CD4-positive, alpha-beta T cell treated with Interleukin-17A for 4 hours (primary cell): ENCODE measurements around the gene ZC3H11A.
"Not testable (repeated sequence)": the region's sequence is repeated elsewhere in the genome, so short reads cannot be mapped to it uniquely, and the experiment has no call there.

Experiments used
- DNase-seq: peaks from one replicate; pipeline ENCODE4 v3.0.0-alpha.2; 2020; ENCODE audit warnings: mixed read lengths

The ZC3H11A gene

DNA sequence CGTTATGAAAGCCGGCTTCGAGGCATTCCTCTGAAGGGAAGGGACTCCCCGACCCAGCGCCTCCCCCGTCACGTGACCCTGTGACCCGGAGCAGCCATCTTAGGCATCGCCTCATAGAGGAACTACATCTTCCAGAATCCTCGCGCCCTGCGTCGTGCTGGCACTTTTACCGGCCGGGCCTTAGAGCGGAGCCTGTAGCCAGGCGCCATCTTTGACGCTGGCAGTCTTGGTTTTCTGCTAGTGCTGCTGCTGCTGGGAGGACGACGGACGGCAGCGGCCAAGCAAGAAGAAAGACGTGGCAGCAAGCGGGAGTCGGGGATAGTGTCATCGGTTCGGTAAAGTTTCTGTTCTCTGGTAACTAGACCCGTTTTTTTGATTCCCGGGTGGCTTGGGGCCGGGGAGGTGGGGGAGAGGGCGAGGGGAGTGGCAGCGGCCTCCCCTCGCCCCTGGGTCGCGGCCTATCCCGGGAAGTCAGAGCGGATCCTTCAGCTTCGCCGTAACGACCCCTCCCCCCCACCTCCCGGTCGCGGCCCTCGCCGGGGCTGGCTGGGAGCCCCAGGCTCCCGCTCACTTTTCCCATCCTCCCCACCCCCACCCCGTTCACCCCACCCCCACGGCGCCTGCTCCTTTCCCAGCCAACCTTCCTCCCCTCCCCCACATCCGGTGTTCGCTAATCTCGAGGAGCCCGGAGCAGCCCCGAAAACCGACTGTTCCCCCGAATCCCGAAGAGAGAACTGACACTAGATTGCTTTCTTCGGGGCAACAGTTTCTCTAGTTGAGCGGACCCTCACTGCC, at the start of gene ZC3H11A, which contains the start of gene ZBED6:
Gene ZC3H11A (plus strand): TSS at position 183 of the 795 bp plus-strand sequence. CDS start 21,448 bp downstream, outside the sequence.
Gene ZBED6 (plus strand): TSS at position 183 of the 795 bp plus-strand sequence. CDS start 1,900 bp downstream, outside the sequence.
- DNase-seq = peak; percentile 98

DNA sequence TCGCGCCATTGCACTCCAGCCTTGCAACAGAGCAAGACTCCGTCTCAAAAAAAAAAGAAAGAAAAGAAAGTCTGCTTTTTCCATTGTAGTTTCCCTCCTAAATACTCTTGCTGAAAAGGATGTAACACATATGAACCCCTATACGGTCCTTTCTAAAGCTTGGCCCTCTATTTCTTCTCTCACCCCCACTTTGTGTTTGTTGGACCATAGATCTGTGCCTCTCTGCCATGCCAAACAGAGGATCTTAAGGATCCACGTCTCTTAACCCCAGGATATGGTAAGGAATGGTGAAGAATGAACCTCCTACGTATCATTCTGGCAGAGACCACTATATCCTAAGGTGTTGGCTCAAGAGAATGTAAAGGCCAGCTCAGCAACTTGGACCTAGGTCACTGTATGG, 49.1 kb upstream of the ZC3H11A start:
- DNase-seq = no peak

DNA sequence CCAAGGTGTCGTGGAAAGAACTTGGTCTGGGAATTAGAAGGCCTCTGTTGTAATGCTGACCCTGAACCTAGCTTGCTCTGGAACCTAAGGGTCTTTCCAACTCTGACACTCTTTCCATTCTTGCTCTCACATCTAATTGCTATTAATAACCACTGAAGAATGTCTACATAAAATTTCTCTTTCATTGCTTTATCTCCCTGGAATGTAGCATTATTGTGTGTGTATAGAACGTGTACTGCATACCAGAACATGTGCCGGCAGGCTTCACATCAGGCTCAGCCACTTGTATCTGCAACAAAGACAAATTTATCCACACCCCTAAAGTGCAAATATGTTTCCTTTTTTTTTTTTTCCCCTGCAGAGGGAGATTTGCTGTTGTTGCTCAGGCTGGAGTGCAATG, 44.4 kb upstream of the ZC3H11A start:
- DNase-seq = no peak

DNA sequence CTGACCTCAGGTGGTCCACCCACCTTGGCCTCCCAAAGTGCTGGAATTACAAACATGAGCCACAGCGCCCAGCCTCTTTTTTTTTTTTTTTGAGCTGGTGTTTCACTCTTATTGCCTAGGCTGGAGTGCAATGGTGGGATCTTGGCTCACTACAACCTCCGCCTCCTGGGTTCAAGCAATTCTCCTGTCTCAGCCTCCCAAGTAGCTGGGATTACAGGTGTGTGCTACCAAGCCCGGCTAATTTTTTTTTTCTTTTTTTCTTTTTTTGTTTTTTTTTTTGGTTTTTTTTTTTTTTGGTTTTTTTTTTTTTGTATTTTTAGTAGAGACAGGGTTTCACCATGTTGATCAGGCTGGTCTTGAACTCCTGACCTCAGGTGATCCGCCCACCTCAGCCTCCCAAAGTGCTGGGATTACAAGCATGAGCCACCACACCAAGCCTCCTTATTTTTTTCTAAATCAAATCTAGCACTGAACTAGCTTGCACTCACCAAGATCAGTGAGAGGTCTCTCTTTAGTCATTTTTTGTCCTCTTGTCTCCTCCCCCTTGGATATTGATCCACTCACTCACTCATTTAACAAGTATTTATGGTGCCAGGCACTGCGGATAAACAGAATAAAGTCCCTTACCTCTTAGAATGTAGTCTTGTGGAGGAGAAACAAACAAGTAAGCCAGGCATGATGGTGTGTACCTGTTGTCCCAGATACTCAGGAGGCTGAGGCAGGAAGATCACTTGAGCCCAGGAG, 43.6 kb upstream of the ZC3H11A start:
- not testable (repeated sequence) for DNase-seq

DNA sequence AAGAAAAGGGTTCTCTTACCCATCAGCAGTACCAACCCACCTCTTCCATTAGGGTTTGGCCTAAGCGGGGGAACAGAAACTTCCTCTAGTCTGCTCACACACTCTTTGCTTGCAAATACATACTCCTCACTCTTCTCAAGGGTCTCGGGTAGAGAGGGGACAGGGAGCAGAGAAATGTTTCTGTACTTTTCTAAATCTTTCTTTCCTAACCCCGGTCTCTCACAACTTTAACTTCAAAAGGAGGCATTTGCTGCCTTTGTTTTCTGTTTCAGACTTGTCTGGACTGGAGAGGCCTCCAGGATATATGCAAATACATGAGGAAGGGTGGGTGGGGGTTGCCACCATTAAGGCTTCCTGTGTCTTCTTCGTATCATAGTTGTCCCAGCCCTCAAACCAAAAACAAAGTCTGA, 41.0 kb upstream of the ZC3H11A start:
- peak; percentile 63 for DNase-seq

DNA sequence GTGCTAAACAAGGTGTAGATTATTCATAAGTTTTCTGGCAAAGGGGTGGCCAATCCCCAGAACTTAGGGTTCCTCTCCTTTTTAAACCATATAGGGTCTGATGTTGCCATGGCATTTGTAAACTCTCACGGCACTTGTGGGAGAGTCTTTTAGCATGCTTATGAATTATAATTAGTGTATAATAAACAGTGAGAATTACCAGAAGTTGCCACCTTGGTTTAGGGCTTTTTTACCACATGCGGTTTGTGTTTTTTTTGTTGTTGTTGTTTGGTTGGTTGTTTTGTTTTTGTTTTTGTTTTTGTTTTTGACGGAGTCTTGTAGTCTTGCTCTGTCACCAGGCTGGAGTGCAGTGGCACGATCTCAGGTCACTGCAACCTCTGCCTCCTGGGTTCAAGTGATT, 39.4 kb upstream of the ZC3H11A start:
- DNase-seq = no peak

DNA sequence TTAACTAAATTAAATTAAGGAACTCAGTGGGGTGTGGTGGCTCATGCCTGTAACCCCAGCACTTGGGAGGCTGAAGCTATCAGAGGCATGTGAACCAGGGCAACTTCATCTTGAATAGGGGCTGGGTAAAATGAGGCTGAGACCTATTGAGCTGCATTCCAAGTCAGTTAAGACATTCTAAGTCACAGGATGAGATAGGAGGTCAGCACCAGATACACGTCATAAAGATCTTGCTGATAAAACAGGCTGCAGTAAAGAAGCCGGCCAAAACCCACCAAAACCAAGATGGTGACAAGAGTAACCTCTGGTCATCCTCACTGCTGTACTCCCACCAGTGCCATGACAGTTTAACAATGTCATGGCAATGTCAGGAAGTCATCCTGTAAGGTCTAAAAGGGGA, 36.7 kb upstream of the ZC3H11A start:
- not testable (repeated sequence) for DNase-seq

DNA sequence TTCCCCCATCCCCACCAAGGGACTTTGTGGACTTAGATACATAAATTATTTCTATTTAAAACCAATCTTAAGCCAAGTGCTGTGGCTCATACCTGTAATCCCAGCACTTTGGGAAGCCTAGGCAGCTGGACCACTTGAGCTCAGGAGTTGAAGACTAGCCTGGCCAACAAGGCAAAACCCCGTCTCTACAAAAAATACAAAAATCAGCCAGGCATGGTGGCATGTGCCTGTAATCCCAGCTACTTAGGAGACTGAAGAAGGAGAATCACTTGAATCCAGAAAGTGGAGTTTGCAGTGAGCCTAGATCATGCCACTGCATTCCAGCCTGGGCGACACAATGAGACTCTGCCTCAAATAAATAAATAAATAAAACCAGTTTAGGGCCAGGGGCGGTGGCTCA, 34.9 kb upstream of the ZC3H11A start:
- DNase-seq = no peak

DNA sequence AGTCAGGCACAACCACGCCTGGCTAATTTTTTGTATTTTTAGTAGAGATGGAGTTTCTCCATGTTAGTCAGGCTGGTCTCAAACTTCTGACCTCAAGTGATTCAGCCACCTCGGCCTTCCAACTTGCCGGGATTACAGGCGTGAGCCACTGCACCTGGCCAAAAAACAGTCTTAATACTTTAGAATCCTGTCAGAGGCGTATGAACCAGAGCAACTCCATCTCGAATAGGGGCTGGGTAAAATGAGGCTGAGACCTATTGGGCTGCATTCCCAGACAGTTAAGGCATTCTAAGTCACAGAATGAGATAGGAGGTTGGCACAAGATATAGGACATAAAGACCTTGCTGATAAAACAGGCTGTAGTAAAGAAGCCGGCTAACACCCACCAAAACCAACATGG, 33.5 kb upstream of the ZC3H11A start:
- DNase-seq = not testable (repeated sequence)

DNA sequence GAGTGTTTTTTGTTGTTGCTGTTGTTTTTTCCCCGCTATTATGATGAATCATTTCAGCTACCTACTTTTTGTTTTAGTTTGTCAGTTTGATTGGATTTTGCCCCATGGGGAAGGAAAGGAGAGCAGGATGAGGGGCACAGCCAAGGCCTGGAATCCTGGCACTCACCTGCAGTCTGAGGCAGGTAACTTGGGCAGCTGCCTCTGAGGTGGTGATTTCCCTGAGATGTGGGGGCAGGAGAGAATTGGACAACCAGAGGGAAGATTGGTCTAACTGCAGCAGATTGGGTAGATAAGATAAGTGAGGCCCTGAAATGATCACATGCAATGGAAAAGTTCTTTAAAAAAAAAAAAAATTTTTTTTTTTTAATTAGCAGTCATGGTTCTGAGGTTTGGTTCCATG, 31.9 kb upstream of the ZC3H11A start:
- no peak for DNase-seq

DNA sequence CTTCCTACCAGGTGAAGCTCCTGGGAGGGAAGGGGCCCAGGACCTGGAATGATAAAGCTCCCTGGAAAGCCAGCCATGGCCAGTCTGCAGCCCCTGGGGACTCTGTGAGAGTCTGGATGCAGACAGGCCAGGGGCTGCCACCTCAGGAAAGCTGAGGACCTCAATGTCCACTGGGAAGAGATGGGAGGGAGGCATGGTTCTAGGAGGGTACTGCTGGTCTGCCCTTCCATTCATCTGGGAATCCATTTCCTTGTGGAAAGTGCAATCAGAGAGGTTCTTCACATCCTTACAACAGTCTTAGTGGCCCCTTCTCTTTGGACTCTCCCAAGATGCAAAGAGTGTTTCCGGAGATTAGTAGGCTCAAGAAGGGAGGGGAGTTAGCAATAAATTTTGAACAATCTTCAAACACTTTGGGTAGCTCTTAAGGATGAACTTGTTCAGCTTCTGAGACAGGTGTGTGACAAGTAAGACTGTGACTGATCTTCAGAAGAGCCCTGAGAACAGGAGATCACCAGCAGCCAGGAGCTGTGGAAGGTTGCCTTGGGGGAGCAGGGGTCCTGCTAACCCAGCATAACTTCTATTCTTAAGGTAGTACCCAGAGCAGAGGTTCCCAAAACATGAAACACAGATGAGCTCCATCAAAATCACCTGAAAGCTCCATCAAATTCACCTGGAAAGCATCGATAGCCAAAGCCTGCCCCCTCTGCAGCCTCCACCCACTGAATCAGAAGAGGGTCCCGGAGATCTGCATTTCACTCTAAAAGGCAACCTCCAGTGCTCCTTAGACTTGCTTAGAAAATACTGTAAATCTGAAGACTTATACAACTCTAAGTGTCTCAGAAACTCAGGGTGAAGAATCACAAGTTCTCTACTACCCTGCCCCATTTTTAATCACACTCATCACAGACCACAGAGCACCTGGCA, 31.1 kb upstream of the ZC3H11A start:
- no peak for DNase-seq

DNA sequence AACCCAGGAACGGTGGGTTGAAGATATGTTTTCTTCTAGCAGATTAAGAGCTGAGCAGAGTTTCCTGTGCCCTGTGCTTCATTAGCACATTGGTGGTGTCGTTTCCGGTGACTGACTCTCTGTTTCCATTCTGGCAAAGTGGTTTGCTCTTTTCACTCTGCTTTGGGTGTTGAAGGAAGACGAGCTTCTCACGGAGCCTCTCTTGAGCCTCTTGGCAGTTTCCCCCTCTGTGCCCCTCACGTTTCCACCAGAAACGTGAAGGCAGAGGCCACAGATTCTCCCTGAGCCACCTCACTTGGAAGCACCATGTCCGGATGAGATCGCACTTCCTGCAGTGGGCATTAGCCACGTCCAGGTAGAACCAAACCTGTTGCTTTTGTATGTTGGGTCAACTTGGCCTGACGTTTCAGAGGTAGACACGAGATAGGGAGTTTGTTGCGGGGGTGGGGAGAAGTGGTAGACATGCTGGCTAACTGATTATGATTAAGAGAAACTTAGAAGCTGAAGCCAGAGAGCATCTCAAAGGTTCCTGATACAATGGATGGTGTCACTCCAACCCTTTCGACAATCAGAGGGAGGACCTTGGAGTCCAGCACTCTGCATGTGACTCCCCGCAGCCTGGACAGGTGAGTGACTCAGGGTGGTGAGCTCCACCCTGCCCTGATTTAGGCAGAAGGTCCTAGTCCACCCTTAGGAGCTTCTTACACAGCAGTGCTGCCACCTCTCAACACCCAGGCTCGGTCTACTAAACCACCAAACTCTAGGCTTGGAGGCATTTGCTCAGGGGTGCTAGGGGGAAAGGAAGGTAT, 30.2 kb upstream of the ZC3H11A start, which contains the start of gene LAX1:
Gene LAX1 (plus strand): TSS at position 155 of the 809 bp plus-strand sequence. CDS start 383 bp downstream, at position 538.
- peak; percentile 80 for DNase-seq

DNA sequence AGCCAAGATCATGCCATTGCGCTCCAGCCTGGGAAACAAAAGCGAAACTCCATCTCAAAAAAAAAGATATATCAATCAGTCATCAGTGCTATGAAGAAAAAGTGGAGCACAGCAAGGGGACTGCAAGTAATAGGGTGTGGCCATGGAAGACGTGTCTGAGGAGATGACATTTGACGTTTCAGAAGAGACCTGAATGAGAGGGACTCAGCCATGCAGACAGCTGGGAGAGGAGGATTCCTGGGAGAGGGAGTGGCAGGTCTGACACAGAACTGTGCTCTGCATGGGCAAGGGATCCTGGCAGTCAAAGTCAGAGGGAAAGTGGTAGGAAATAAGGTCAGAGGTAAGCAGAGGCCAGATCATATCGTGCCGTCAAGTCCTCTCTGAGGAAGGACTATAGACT, 27.2 kb upstream of the ZC3H11A start:
- no peak for DNase-seq

DNA sequence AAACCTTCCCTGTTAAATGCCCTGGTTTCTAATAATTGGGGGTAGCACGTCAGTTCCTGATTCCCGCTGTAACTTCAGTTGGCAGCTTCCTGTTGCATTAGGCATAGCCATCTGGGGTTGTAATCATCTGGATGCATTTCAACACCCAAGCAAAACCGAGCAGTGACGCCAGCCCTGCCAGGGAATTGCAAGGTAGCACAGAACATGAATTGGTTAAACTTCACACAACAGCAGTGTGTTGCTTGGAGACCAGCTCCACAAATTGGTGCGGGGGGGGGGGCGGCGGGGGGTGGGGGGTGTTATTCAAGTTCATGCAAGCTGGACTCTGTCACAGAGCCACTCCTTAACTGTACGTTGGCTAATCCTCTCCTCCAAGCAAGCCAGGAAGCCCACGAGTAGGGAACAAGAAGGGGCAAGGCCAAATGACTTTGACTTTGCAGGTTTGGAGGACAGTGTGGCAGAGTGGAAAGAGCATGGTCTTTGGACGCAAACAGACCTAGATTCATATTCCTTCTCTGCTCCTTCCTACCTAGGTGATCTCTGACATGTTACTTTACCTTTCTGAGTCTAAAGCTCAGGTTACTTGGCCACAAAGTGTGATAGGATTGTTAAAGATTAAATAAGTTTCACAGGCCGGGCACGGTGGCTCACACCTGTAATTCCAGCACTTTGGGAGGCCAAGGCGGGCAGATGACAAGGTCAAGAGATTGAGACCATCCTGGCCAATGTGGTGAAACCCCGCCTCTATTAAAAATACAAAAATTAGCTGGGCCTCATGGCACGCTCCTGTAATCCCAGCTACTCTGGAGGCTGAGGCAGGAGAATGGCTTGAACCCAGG, 25.7 kb upstream of the ZC3H11A start:
- no peak for DNase-seq

DNA sequence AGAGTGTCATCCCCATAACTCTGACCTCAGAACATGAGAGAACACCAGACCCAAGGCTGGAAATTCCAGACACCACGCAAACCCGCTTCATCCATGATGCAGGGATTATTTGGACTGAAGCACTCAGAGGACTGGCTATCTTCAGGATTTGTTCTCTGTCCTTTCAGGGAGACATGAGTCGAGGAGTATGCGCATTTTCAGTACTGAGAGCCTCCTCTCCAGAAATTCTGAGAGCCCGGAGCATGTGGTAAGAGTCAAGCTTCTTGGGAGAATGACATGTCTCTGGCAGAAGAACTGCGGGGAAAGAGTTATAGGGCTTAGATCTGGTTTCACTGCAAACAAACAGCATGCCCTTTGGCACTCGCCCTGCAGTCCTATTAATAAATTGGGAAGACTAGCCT, 23.5 kb upstream of the ZC3H11A start:
- DNase-seq = no peak

DNA sequence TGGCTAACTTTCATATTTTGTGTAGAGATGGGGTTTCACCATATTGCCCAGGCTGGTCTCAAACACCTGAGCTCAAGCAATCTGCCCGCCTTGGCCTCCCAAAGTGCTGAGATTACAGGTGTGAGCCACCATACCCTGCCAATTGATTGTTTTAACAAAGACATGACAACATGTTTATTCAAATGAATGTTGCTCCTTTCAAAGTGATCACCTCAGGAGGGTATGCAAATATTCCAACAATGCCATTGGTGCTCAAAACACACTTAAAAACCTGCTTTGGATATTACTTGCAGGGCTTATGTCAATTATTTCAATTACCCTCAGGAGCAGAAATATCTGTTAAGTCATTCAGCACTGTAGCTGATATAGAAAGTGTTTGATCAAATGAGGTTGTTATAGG, 22.6 kb upstream of the ZC3H11A start:
- no peak for DNase-seq

DNA sequence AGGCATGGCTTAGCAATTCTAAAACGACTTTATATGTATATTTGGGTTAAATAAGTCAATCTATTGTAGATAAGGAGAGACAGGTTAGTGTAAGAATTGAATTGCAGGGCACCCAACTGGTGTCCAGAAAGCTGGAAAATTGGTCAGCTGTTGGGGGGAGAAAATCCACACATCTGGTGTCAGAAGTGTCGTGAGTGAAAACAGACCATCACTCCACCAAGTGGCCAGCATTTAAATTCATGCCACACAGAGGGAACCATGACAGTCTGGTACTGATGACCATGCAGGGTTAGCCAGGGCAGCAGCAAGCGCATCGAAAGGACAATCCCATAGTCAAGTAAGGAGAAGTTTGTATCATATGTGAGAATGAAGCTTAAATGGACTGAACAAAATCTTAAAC, 18.8 kb upstream of the ZC3H11A start:
- DNase-seq = peak; percentile 30

DNA sequence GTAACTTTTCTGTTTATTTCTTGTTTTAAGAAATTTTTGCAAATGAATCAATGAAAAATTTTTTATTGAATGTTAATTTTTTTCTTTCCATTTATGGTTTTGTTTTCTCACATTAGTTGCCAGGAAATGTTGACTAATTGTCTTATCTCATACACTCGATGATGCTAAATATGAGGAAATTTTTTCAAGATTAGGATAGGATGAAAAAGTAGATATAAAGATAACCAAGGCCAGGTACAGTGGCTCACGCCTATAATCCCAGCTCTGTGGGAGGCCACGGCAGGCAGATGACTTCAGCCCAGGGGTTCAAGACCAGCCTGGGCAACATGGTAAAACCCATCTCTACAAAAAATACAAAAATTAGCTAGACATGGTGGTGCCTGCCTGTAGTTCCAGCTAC, 17.8 kb upstream of the ZC3H11A start:
- DNase-seq = no peak

DNA sequence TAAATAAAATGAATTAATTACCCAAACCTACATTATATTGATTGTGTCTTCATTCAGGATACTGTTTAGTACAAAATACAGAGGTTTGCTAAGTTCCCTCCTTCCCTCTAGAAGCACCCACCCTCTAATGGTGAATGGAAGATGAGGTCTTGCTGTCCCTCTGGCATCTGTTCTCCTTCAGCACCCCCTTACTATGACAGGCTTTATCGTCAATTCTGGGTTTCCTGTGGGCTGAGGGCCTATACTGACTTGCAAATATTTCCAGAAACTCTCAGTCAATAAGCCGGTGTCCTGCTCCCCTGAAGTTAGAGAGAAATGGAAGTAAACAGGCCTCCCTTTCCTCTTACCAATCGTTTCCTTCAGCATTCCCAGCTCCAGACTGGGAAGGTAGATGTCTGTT, 17.3 kb upstream of the ZC3H11A start:
- no peak for DNase-seq

DNA sequence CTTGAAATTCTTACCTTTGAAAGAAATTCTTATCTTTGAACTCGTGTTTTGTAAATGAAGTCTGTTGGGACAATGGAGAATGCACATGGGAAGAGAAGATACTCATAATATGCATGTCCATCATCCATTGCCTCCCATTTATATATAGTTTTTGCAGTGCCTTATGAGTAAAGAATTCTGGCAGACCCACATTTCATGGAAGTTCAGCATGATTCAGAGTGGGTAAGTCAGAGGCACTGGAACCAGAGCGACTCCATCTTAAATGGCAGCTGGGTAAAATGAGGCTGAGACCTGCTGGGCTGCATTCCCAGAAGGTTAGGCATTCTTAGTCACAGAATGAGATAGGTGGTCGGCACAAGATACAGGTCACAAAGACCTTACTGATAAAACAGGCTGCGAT, 16.6 kb upstream of the ZC3H11A start:
- no peak for DNase-seq

DNA sequence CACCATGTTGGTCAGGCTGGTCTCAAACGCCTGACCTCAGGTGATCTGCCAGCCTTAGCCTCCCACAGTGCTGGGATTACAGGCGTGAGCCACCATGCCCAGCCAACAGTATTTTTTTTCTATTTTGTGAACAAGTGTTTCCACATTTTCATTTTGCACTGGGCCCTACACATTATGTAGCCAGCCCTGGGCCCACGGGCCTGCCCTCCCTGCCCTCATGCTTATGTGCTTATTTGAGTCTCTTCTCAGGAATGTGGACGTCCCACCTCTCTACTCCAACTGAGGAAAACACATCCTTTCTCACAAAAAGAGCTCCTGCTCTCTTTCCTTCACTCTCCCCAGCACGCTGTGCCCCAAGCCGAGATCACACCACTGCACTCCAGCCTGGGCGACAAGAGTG, 13.5 kb upstream of the ZC3H11A start:
- no peak for DNase-seq
